Astrocyte of the cerebellum (primary cell): ENCODE data around the gene SMG7.

Experiments used
- DNase-seq: peaks from one replicate; pipeline ENCODE4 v3.0.0-alpha.2; 2011; ENCODE audit warnings: low read depth
- H3K4me3 ChIP-seq: 2 replicates; pipeline ENCODE4 v1.5.1; 2011; ENCODE audit warnings: mild to moderate bottlenecking, low read depth, low read length, moderate library complexity
- CTCF ChIP-seq: IDR thresholded peaks from 2 replicates; pipeline ENCODE4 v1.5.1; 2012; ENCODE audit warnings: low read length, low read depth, moderate library complexity, mild to moderate bottlenecking; ENCODE audit errors: missing control alignments
- in situ Hi-C: cut with HindIII; loops from 2 replicates; pipeline ENCODE4 v1.10.0; 2017; ENCODE audit warnings: low sequenced_read_pairs

Gene SMG7

GRCh38 chr1:183476081-183476480, 3.8 kb downstream of the SMG7 start:
- in situ Hi-C loops, result no loop called here
- DNase-seq, result no peak
- TF ChIP-seq CTCF, result no peak
- no peak overlapping the region for H3K4me3 ChIP-seq

GRCh38 chr1:183477986-183478781, 5.9 kb downstream of the SMG7 start:
- in situ Hi-C loops, result no loop called here
- H3K4me3 ChIP-seq, result no peak overlapping the region
- DNase-seq, result no peak
- TF ChIP-seq CTCF, result no peak

GRCh38 chr1:183480971-183481441, 8.7 kb downstream of the SMG7 start:
- no peak overlapping the region for H3K4me3 ChIP-seq
- no peak for DNase-seq
- in situ Hi-C loops, result no loop called here
- TF ChIP-seq CTCF, result no peak

- in situ Hi-C loops, result no loop called here
- TF ChIP-seq CTCF, result no peak
- no peak for DNase-seq
- no peak overlapping the region for H3K4me3 ChIP-seq
Measured at GRCh38 chr1:183483224-183483623, 10.9 kb downstream of the SMG7 start.

GRCh38 chr1:183484254-183484653, 12.0 kb downstream of the SMG7 start:
- in situ Hi-C loops, result no loop called here
- TF ChIP-seq CTCF, result peak; percentile 27
- H3K4me3 ChIP-seq, result no peak overlapping the region
- no peak for DNase-seq

- no peak for TF ChIP-seq CTCF
- H3K4me3 ChIP-seq, result no peak overlapping the region
- DNase-seq, result no peak
- in situ Hi-C loops, result no loop called here
Measured at GRCh38 chr1:183484851-183485250, 12.6 kb downstream of the SMG7 start.
